Body of pancreas (tissue), 4 donors: Measurements from ENCODE around the gene ARAP2.

Source experiments
- POLR2A ChIP-seq, 3 donors: fragments of 450-650 bp; IDR thresholded peaks; one replicate each; pipeline ENCODE4 v1.6.1; 2016; ENCODE audit warnings: antibody characterized with exemption in 3 of 3, mild to moderate bottlenecking in 2 of 3
- TF ChIP-seq, protein P1 (sequence below), 7 experiments: fragments of 450-650 bp in 4 of 7; fragments of 200-600 bp in 3 of 7; sonication (generic) in 3 of 7; IDR thresholded peaks; one replicate each; pipeline ENCODE4 v1.5.1; 2016 to 2019; ENCODE audit warnings: antibody characterized with exemption in 7 of 7

DNA sequence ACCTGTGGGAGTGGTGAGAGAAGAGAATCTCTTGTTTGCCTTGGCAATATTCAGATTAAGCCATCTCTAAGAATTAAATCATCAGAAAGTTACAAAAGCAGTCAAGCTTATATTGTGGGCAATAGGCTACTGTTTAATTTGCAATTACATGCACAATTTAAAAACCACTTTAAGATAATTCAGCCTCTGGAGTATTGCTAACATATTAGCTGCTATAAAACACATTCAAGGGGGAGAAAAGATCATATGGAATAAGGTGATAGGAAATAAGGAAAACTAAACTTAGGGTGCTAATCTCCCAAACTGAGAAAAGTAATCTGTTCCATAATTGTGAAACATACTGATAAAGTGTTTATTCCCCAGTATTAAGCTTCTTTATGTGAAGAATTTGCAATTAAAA, 103.9 kb downstream of the ARAP2 start:
- TF ChIP-seq, protein P1, sequence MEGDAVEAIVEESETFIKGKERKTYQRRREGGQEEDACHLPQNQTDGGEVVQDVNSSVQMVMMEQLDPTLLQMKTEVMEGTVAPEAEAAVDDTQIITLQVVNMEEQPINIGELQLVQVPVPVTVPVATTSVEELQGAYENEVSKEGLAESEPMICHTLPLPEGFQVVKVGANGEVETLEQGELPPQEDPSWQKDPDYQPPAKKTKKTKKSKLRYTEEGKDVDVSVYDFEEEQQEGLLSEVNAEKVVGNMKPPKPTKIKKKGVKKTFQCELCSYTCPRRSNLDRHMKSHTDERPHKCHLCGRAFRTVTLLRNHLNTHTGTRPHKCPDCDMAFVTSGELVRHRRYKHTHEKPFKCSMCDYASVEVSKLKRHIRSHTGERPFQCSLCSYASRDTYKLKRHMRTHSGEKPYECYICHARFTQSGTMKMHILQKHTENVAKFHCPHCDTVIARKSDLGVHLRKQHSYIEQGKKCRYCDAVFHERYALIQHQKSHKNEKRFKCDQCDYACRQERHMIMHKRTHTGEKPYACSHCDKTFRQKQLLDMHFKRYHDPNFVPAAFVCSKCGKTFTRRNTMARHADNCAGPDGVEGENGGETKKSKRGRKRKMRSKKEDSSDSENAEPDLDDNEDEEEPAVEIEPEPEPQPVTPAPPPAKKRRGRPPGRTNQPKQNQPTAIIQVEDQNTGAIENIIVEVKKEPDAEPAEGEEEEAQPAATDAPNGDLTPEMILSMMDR (IDR thresholded peaks at IDR 0.05) = no peak
- no peak for TF ChIP-seq POLR2A (IDR thresholded peaks at IDR 0.05)
